ENCODE results near the gene IQCK. TPM values are rescaled to one million over a fixed set of nuclear protein-coding genes. Genes with fewer than 3 reads are reported as not detected.
"Not testable (repeated sequence)": the region's sequence is repeated elsewhere in the genome, so short reads cannot be mapped to it uniquely, and the experiment has no call there.

Gene IQCK
- total and polyA plus RNA-seq, 2 donors (not counting 3 experiments of a cell fraction or from before 2014, with no cell fraction given), result 17.2 to 18.1 TPM

- H3K9me1 ChIP-seq (replicated peaks; ENCODE audit: control insufficient read depth, extremely low read depth, insufficient read depth, low read length); POLR2A ChIA-PET; H3K4me3 ChIP-seq (replicated peaks in 1 of 3; ENCODE audit: insufficient read depth in 1 of 3, low read depth in 1 of 3, low read length in 3 of 3); BruUV-seq (replicated peaks); H3K27me3 ChIP-seq (ENCODE audit: control insufficient read depth in 2 of 2, insufficient read depth in 2 of 2, low read length in 2 of 2); dilution Hi-C loops (cut with MboI; ENCODE audit: extremely low pct_ligation_motif_present, low sequenced_read_pairs); CTCF ChIA-PET; H3K9ac ChIP-seq (replicated peaks; ENCODE audit: extremely low read depth, insufficient read depth, low read length); H3K9me3 ChIP-seq (replicated peaks; ENCODE audit: control insufficient read depth, insufficient read depth, low read length); H3K79me2 ChIP-seq (ENCODE audit: control insufficient read depth, insufficient read depth, low read length); H2AFZ ChIP-seq (ENCODE audit: low read depth, low read length); DNase-seq (ENCODE audit: low read depth, low spot score); H3K36me3 ChIP-seq (ENCODE audit: control insufficient read depth in 2 of 2, extremely low read depth in 1 of 2, insufficient read depth in 2 of 2, low read length in 2 of 2); H4K20me1 ChIP-seq (replicated peaks; ENCODE audit: control insufficient read depth, extremely low read depth, insufficient read depth, low read length); H3K27ac ChIP-seq (ENCODE audit: insufficient read depth, low read depth, low read length); intact Hi-C loops (cut with micrococcal nuclease); FAIRE-seq; H3K4me2 ChIP-seq (ENCODE audit: insufficient read depth, low read length): not testable (repeated sequence)
- peaks cover 19% of the 10 kb centered on the region for H3K4me1 ChIP-seq (ENCODE audit: control insufficient read depth, extremely low read depth, insufficient read depth, low read length)
Measured at GRCh38 chr16:19801824-19802223, 83.8 kb downstream of the IQCK start.

- no peak overlapping the region for H3K4me3 ChIP-seq (replicated peaks in 1 of 3; ENCODE audit: insufficient read depth in 1 of 3, low read depth in 1 of 3, low read length in 3 of 3)
- H3K27me3 ChIP-seq (ENCODE audit: control insufficient read depth in 2 of 2, insufficient read depth in 2 of 2, low read length in 2 of 2), result no peaks in the 10 kb centered on the region
- H3K9ac ChIP-seq (replicated peaks; ENCODE audit: extremely low read depth, insufficient read depth, low read length), result no peak overlapping the region
- TF ChIP-seq GATA2 (IDR thresholded peaks at IDR 0.05; ENCODE audit: insufficient read depth, insufficient read length, low read depth, low read length) (no peak), POLR2AphosphoS5 (IDR thresholded peaks at IDR 0.05; ENCODE audit: insufficient read depth, low read depth, low read length) (no peak)
- no peaks in the 10 kb centered on the region for H4K20me1 ChIP-seq (replicated peaks; ENCODE audit: control insufficient read depth, extremely low read depth, insufficient read depth, low read length)
- no peak overlapping the region for H3K27ac ChIP-seq (ENCODE audit: insufficient read depth, low read depth, low read length)
- H3K4me1 ChIP-seq (ENCODE audit: control insufficient read depth, extremely low read depth, insufficient read depth, low read length), result peaks cover 19% of the 10 kb centered on the region
- no peak overlapping the region for H2AFZ ChIP-seq (ENCODE audit: low read depth, low read length)
- ChIA-PET CTCF (no interaction called here), POLR2A (no interaction called here)
- H3K9me1 ChIP-seq (replicated peaks; ENCODE audit: control insufficient read depth, extremely low read depth, insufficient read depth, low read length), result no peaks in the 10 kb centered on the region
- FAIRE-seq (no peak), DNase-seq (ENCODE audit: low read depth, low spot score) (no peak)
- no peaks in the 10 kb centered on the region for H3K79me2 ChIP-seq (ENCODE audit: control insufficient read depth, insufficient read depth, low read length)
- dilution Hi-C loops (cut with MboI; ENCODE audit: extremely low pct_ligation_motif_present, low sequenced_read_pairs), result no loop called here
- intact Hi-C loops (cut with micrococcal nuclease), result no loop called here
- no peaks in the 10 kb centered on the region for H3K9me3 ChIP-seq (replicated peaks; ENCODE audit: control insufficient read depth, insufficient read depth, low read length)
- H3K36me3 ChIP-seq (ENCODE audit: control insufficient read depth in 2 of 2, extremely low read depth in 1 of 2, insufficient read depth in 2 of 2, low read length in 2 of 2), result no peaks in the 10 kb centered on the region
- H3K4me2 ChIP-seq (ENCODE audit: insufficient read depth, low read length), result no peak overlapping the region
- BruUV-seq (replicated peaks), result no TSS peak
Measured at GRCh38 chr16:19802612-19803011, 84.5 kb downstream of the IQCK start.

Data from endothelial cell of umbilical vein (primary cell).